A549 (cell line): ENCODE measurements around the gene KCNQ5.

Source experiments
- CHD2 ChIP-seq: fragments of 150-350 bp; IDR thresholded peaks from 2 replicates; pipeline ENCODE4 v1.6.1; 2014; ENCODE audit warnings: low read length; ENCODE audit not compliant: partially characterized antibody
- CHD4 ChIP-seq: fragments of 200-600 bp; sonication (generic); IDR thresholded peaks from 2 replicates; pipeline ENCODE4 v1.6.1; 2016; ENCODE audit warnings: antibody characterized with exemption, mild to moderate bottlenecking, borderline replicate concordance
- CTCF ChIP-seq: fragments of >200 bp; sonication (Bioruptor Twin); formaldehyde crosslinking; IDR thresholded peaks from 3 replicates; pipeline ENCODE4 v1.5.1; 2016
- EP300 ChIP-seq, 2 experiments: fragments of >200 bp; sonication (Bioruptor Twin); formaldehyde crosslinking; IDR thresholded peaks; 2 replicates in 1 of 2; 3 replicates in 1 of 2; pipeline ENCODE4 v1.6.1; 2016 to 2017
- HOXB13 ChIP-seq: fragments of 250-450 bp; sonication (Bioruptor Pico); IDR thresholded peaks from 2 replicates; pipeline ENCODE4 v1.5.0; 2020; ENCODE audit warnings: low read depth, mild to moderate bottlenecking, moderate library complexity
- MAX ChIP-seq: IDR thresholded peaks from 2 replicates; pipeline ENCODE4 v1.6.1; 2012
- MYC ChIP-seq: IDR thresholded peaks from 2 replicates; pipeline ENCODE4 v1.6.1; 2012; ENCODE audit warnings: mild to moderate bottlenecking, inconsistent platforms, low read length, improper control_type of control experiment, borderline replicate concordance
- PHF8 ChIP-seq: fragments of 200-600 bp; sonication (generic); IDR thresholded peaks from 2 replicates; pipeline ENCODE4 v1.6.1; 2016; ENCODE audit warnings: low read depth, mild to moderate bottlenecking, antibody characterized with exemption, moderate library complexity, borderline replicate concordance
- POLR2A ChIP-seq: IDR thresholded peaks from 2 replicates; pipeline ENCODE4 v1.6.1; 2012; ENCODE audit warnings: mild to moderate bottlenecking, low read length
- REST ChIP-seq: fragments of 200-600 bp; sonication (generic); IDR thresholded peaks from 2 replicates; pipeline ENCODE4 v1.6.1; 2016; ENCODE audit warnings: antibody characterized with exemption, mild to moderate bottlenecking, moderate library complexity
- USF2 ChIP-seq: fragments of 450-650 bp; IDR thresholded peaks from 2 replicates; pipeline ENCODE4 v1.6.1; 2014; ENCODE audit warnings: antibody characterized with exemption

- TF ChIP-seq POLR2A (no peak), CTCF (no peak), PHF8 (no peak), USF2 (no peak), EP300 (IDR thresholded peaks at IDR 0.05) (no peak), MAX (no peak), HOXB13 (CRISPR knock-in tag) (no peak), MYC (no peak), CHD4 (no peak), REST (no peak), CHD2 (no peak)
These were observed 83.1 kb downstream of the KCNQ5 start for GRCh38 chr6:72704979-72705378.
